ENCODE measurements around the gene IGF1R. TPM values are rescaled to one million over a fixed set of nuclear protein-coding genes. Genes with fewer than 3 reads are reported as not detected.

The IGF1R gene
- polyA plus RNA-seq, 6 donors from 2014 or later = 0.78 to 5.5 (median 3.3) TPM

- Mint-ChIP-seq H3K4me3 (no peak overlapping the region), H3K9me3 (no peaks in the 10 kb centered on the region), H3K36me3 (no peaks in the 10 kb centered on the region), H3K4me1 (peaks cover 13 to 21% (median 20%) of the 10 kb centered on the region in 3 donors), H3K27me3 (no peaks in the 10 kb centered on the region), H3K27ac (no peak overlapping the region)
- no peak for DNase-seq
- ATAC-seq (ENCODE audit: low read depth in 2 of 2) = no peak
Measured at GRCh38 chr15:98684995-98685525, 36.7 kb downstream of the IGF1R start.

DNA sequence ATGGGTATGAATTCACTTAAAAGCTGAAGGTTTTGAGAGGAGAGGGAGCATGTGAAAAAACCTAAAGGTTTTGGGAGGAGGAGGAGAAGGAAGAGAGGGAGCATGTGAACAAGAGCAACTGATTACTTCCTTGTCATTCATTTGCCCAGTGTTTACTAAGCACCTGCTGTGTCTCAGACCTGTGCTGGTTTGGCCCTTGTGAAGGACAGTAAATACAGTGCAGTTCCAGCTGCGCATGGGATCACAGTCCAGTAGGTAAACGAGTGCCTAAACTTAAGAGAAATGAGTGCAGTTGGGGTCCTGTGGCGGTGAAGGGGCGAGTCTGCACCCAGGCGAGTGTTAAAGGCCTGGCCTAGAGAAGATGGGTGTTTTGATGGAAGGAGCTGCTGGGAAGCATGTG, 38.6 kb downstream of the IGF1R start:
- H3K9me3 Mint-ChIP-seq = no peaks in the 10 kb centered on the region
- DNase-seq (no peak), ATAC-seq (ENCODE audit: low read depth in 2 of 2) (no peak)
- peaks cover 9 to 23% (median 10%) of the 10 kb centered on the region in 3 donors for H3K4me1 Mint-ChIP-seq
- no peak overlapping the region for H3K4me3 Mint-ChIP-seq
- no peaks in the 10 kb centered on the region for H3K27me3 Mint-ChIP-seq
- no peaks in the 10 kb centered on the region for H3K36me3 Mint-ChIP-seq
- peak overlapping the region in 3 of 6 donors; percentile 45 to 69 (median 63) for H3K27ac Mint-ChIP-seq

GRCh38 chr15:98689431-98689861, 41.1 kb downstream of the IGF1R start:
- no peaks in the 10 kb centered on the region for H3K27me3 Mint-ChIP-seq
- H3K9me3 Mint-ChIP-seq = no peaks in the 10 kb centered on the region
- peaks cover 7 to 22% (median 18%) of the 10 kb centered on the region in 3 donors for H3K4me1 Mint-ChIP-seq
- H3K36me3 Mint-ChIP-seq = no peaks in the 10 kb centered on the region
- no peak overlapping the region for H3K27ac Mint-ChIP-seq
- ATAC-seq (ENCODE audit: low read depth in 2 of 2) (no peak), DNase-seq (no peak)
- H3K4me3 Mint-ChIP-seq = no peak overlapping the region

GRCh38 chr15:98690272-98690950, 42.1 kb downstream of the IGF1R start:
- Mint-ChIP-seq H3K27me3 (no peaks in the 10 kb centered on the region), H3K9me3 (no peaks in the 10 kb centered on the region), H3K4me1 (peaks cover 8 to 22% (median 20%) of the 10 kb centered on the region in 3 donors), H3K4me3 (no peak overlapping the region), H3K36me3 (no peaks in the 10 kb centered on the region), H3K27ac (no peak overlapping the region)
- ATAC-seq (ENCODE audit: low read depth in 2 of 2) = no peak
- no peak for DNase-seq

- DNase-seq (no peak), ATAC-seq (ENCODE audit: low read depth in 2 of 2) (no peak)
- Mint-ChIP-seq H3K27me3 (no peaks in the 10 kb centered on the region), H3K4me1 (peaks cover 10 to 25% (median 23%) of the 10 kb centered on the region in 3 donors), H3K36me3 (no peaks in the 10 kb centered on the region), H3K9me3 (no peaks in the 10 kb centered on the region), H3K27ac (no peak overlapping the region), H3K4me3 (no peak overlapping the region)
Measured at GRCh38 chr15:98692213-98692612, 43.9 kb downstream of the IGF1R start.

- H3K9me3 Mint-ChIP-seq = no peaks in the 10 kb centered on the region
- no peak for DNase-seq
- no peak for ATAC-seq (ENCODE audit: low read depth in 2 of 2)
- H3K36me3 Mint-ChIP-seq = no peaks in the 10 kb centered on the region
- H3K4me3 Mint-ChIP-seq = peak overlapping the region in 1 of 8 donors; percentile 64
- peaks cover 22 to 28% (median 27%) of the 10 kb centered on the region in 3 donors for H3K4me1 Mint-ChIP-seq
- H3K27ac Mint-ChIP-seq = peak overlapping the region in 2 of 6 donors; percentile 26 to 44
- H3K27me3 Mint-ChIP-seq = no peaks in the 10 kb centered on the region
Measured at GRCh38 chr15:98694161-98694560, 45.8 kb downstream of the IGF1R start.

GRCh38 chr15:98698792-98699191, 50.5 kb downstream of the IGF1R start:
- no peak overlapping the region for H3K4me3 Mint-ChIP-seq

GRCh38 chr15:98699591-98700424, 51.5 kb downstream of the IGF1R start:
- Mint-ChIP-seq H3K4me1 (peaks cover 25 to 41% (median 30%) of the 10 kb centered on the region in 3 donors), H3K4me3 (no peak overlapping the region), H3K27ac (peak overlapping the region in 2 of 6 donors; percentile 11 to 46), H3K9me3 (no peaks in the 10 kb centered on the region), H3K27me3 (no peaks in the 10 kb centered on the region), H3K36me3 (no peaks in the 10 kb centered on the region)
- ATAC-seq (ENCODE audit: low read depth in 2 of 2) (no peak), DNase-seq (no peak)

More at GRCh38 chr15:98698792-98699191, 50.5 kb downstream of the IGF1R start:
- Mint-ChIP-seq H3K27ac (peak overlapping the region in 1 of 6 donors; percentile 63), H3K4me1 (peaks cover 33 to 44% (median 34%) of the 10 kb centered on the region in 3 donors), H3K27me3 (no peaks in the 10 kb centered on the region), H3K36me3 (no peaks in the 10 kb centered on the region), H3K9me3 (no peaks in the 10 kb centered on the region)
- no peak for DNase-seq
- ATAC-seq (ENCODE audit: low read depth in 2 of 2) = no peak

GRCh38 chr15:98700519-98700918, 52.2 kb downstream of the IGF1R start:
- ATAC-seq (ENCODE audit: low read depth in 2 of 2) (no peak), DNase-seq (no peak)
- no peaks in the 10 kb centered on the region for H3K36me3 Mint-ChIP-seq
- H3K27ac Mint-ChIP-seq = peak overlapping the region in 1 of 6 donors; percentile 9
- H3K4me1 Mint-ChIP-seq = peaks cover 25 to 41% (median 28%) of the 10 kb centered on the region in 3 donors
- no peaks in the 10 kb centered on the region for H3K9me3 Mint-ChIP-seq
- H3K27me3 Mint-ChIP-seq = no peaks in the 10 kb centered on the region
- no peak overlapping the region for H3K4me3 Mint-ChIP-seq

DNA sequence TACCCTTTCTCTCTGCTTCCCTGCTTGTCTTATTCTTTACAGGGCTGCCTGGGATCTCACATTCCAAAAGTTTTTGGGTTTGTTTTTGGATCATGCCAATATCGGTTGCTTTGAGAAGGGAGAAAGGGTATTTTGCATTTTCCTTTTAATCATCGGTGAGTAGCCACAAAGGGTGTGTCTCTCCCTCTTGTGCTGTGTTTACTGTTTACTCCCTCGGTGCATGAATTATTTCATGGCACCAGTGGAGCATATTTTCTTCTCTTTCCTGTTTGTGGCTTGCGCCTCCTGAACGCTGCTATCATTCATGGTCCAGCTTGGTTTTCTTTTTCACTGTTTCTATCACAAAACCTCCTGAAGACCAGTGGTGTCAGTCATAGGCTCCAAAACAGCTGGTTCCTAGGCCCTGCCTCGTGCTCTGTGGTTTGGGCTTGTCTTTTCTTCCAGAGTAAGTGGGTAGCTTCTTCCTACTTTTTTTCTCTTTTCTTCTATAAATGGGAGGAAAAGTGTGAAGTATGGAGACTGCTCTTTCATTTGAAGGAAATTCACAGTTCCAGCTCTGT, 54.9 kb downstream of the IGF1R start:
- Mint-ChIP-seq H3K27me3 (no peaks in the 10 kb centered on the region), H3K4me3 (peak overlapping the region in 3 of 8 donors; percentile 1 to 70 (median 5)), H3K27ac (peak overlapping the region in 3 of 6 donors; percentile 50 to 61 (median 53)), H3K36me3 (peaks cover 0 to 4% of the 10 kb centered on the region in 2 donors), H3K9me3 (no peaks in the 10 kb centered on the region), H3K4me1 (peaks cover 17 to 30% (median 21%) of the 10 kb centered on the region in 3 donors)
- ATAC-seq (ENCODE audit: low read depth in 2 of 2) = no peak
- no peak for DNase-seq

- no peaks in the 10 kb centered on the region for H3K27me3 Mint-ChIP-seq
- H3K9me3 Mint-ChIP-seq = no peaks in the 10 kb centered on the region
- DNase-seq = no peak
- no peak overlapping the region for H3K27ac Mint-ChIP-seq
- no peak for ATAC-seq (ENCODE audit: low read depth in 2 of 2)
- H3K4me1 Mint-ChIP-seq = peaks cover 10 to 25% (median 11%) of the 10 kb centered on the region in 3 donors
- peaks cover 0 to 12% of the 10 kb centered on the region in 2 donors for H3K36me3 Mint-ChIP-seq
- H3K4me3 Mint-ChIP-seq = no peak overlapping the region
Measured at GRCh38 chr15:98705070-98705469, 56.7 kb downstream of the IGF1R start.

DNA sequence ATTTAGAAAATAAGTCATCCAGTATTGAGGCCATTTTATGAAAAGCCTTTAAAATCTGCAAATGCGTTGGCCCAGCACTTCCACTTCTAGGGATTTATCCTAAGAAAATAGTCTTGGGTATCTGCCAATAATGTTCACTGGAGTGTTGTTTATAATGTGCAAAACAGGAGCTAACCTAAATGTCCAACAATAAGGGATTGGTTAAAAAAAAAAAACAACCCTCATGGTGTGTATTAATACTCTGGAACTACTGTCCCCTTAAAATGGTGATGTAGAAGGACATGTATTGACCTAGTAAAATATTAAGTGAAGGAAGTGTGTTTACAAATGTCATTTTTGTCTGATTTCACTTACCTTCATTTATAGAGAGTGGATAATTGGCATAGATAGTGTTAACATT, 58.0 kb downstream of the IGF1R start:
- Mint-ChIP-seq H3K27me3 (no peaks in the 10 kb centered on the region), H3K4me1 (peaks cover 5 to 24% (median 6%) of the 10 kb centered on the region in 3 donors), H3K27ac (no peak overlapping the region), H3K9me3 (peaks cover 0 to 6% (median 2%) of the 10 kb centered on the region in 7 donors), H3K4me3 (no peak overlapping the region), H3K36me3 (peaks cover 2 to 13% of the 10 kb centered on the region in 2 donors)
- DNase-seq (no peak), ATAC-seq (ENCODE audit: low read depth in 2 of 2) (no peak)

GRCh38 chr15:98706986-98707385, 58.6 kb downstream of the IGF1R start:
- peaks cover 1 to 12% (median 8%) of the 10 kb centered on the region in 7 donors for H3K9me3 Mint-ChIP-seq
- H3K4me3 Mint-ChIP-seq = no peak overlapping the region
- H3K27me3 Mint-ChIP-seq = no peaks in the 10 kb centered on the region
- ATAC-seq (ENCODE audit: low read depth in 2 of 2) (no peak), DNase-seq (no peak)
- peak overlapping the region in 1 of 6 donors; percentile 33 for H3K27ac Mint-ChIP-seq
- peaks cover 8 to 19% of the 10 kb centered on the region in 2 donors for H3K36me3 Mint-ChIP-seq
- peaks cover 5 to 24% (median 6%) of the 10 kb centered on the region in 3 donors for H3K4me1 Mint-ChIP-seq

All from naive B cell (primary cell).